Adrenal gland (tissue), 12 donors: ENCODE results near the gene IDH1. TPM values are rescaled to one million over a fixed set of nuclear protein-coding genes. Genes with fewer than 3 reads are reported as not detected.
"Not testable (repeated sequence)": the region's sequence is repeated elsewhere in the genome, so short reads cannot be mapped to it uniquely, and the experiment has no call there.

Experiments
- DNase-seq, 7 donors: peaks; one replicate each; pipeline ENCODE4 v3.0.0-alpha.2; 2019 to 2020
- H3K27ac ChIP-seq, 5 donors: fragments of 200-600 bp; sonication (generic) in 4 of 5; 1 replicate in 3 of 5; 2 replicates in 2 of 5; pipeline versions ENCODE4 v1.5.1 to v1.8.0; 2016 to 2020; ENCODE audit warnings: mild to moderate bottlenecking in 1 of 5
- H3K27me3 ChIP-seq: fragments of 200-600 bp; 2 replicates; pipeline ENCODE4 v1.8.0; 2021
- H3K36me3 ChIP-seq, 2 donors: fragments of 200-600 bp; replicated peaks in 1 of 2; 1 replicate in 1 of 2; 2 replicates in 1 of 2; pipeline versions ENCODE4 v1.5.1 to v1.8.0; 2018 to 2022
- H3K4me1 ChIP-seq, 2 donors: fragments of 200-600 bp; replicated peaks in 1 of 2; 1 replicate in 1 of 2; 2 replicates in 1 of 2; pipeline versions ENCODE4 v1.5.1 to v1.8.0; 2018 to 2021
- H3K4me3 ChIP-seq, 4 donors: fragments of 200-600 bp; sonication (generic) in 3 of 4; one replicate each; pipeline ENCODE4 v1.5.1; 2016 to 2018
- H3K9me3 ChIP-seq, 3 donors: fragments of 200-600 bp; sonication (generic) in 1 of 3; replicated peaks in 1 of 3; 1 replicate in 2 of 3; 2 replicates in 1 of 3; pipeline versions ENCODE4 v1.5.1 to v1.8.0; 2016 to 2021
- CTCF ChIP-seq, 6 experiments: fragments of 450-650 bp in 4 of 6; fragments of 200-600 bp in 2 of 6; sonication (generic) in 1 of 6; IDR thresholded peaks; 1 replicate in 5 of 6; 2 replicates in 1 of 6; pipeline versions ENCODE4 v1.5.1 to v1.8.0; 2016 to 2021; ENCODE audit warnings: antibody characterized with exemption in 6 of 6, mild to moderate bottlenecking in 2 of 6, moderate library complexity in 1 of 6
- POLR2A ChIP-seq, 2 donors: fragments of 450-650 bp; IDR thresholded peaks; one replicate each; pipeline ENCODE4 v1.6.1; 2017; ENCODE audit warnings: antibody characterized with exemption in 2 of 2, mild to moderate bottlenecking in 2 of 2, moderate library complexity in 1 of 2
- WGBS, 4 donors: extraction: QIAGEN DNeasy Blood & Tissue Kit in 2 of 4; methylation state at CpG; one replicate each; pipeline versions ENCODE4 v1.1.5 to v1.1.7; 2013 to 2017; 5-methylcytosine and 5-hydroxymethylcytosine counted together
- intact Hi-C, 2 donors: fragments of 100-400 bp; cut with DNase I; formaldehyde crosslinking; loops; one replicate each; pipeline versions ENCODE4 v1.14.1 to v1.15.0; 2022 to 2023
- polyA plus RNA-seq, 3 donors: library from polyadenylated mRNA; stranded (reverse); fragments of 200-250 nt in 2 of 3; fragments of 350-450 nt in 1 of 3; fragmentation: Illumina TruSeq in 1 of 3; extraction: RNeasy Lipid Tissue Mini Kit (QIAGEN cat#74804) in 1 of 3; gene quantifications; one replicate each; pipeline ENCODE4 v1.2.3, GENCODE V29; 2013 to 2014
- total RNA-seq, 9 donors: library from RNA; depleted of rRNA in 4 of 9; stranded (reverse); fragments of >200 nt in 4 of 9; fragments of 120-200 nt in 1 of 9; fragmentation: NEBNext Ultra II Directional in 1 of 9; extraction: Animal tissue kit (Norgen Biotek cat#: 25700) in 1 of 9; gene quantifications; one replicate each; pipeline versions ENCODE4 v1.1.0 to v1.2.4, GENCODE V29; 2013 to 2023
- donor health status: healthy with polysubstance abuse.
- donor health status: Bipolar disorder and iron deficiency.
- donor health status: DM: yes; HTN: yes; CAD: no.
- donor health status: DM: no; HTN: no; CAD: no.
- donor health status: DM: no; HTN: no; CAD: no.
- donor health status: DM: yes; HTN: yes; CAD: no.

IDH1 gene
- total and polyA plus RNA-seq, 12 donors: 82.8 to 937 (median 488) TPM

DNA sequence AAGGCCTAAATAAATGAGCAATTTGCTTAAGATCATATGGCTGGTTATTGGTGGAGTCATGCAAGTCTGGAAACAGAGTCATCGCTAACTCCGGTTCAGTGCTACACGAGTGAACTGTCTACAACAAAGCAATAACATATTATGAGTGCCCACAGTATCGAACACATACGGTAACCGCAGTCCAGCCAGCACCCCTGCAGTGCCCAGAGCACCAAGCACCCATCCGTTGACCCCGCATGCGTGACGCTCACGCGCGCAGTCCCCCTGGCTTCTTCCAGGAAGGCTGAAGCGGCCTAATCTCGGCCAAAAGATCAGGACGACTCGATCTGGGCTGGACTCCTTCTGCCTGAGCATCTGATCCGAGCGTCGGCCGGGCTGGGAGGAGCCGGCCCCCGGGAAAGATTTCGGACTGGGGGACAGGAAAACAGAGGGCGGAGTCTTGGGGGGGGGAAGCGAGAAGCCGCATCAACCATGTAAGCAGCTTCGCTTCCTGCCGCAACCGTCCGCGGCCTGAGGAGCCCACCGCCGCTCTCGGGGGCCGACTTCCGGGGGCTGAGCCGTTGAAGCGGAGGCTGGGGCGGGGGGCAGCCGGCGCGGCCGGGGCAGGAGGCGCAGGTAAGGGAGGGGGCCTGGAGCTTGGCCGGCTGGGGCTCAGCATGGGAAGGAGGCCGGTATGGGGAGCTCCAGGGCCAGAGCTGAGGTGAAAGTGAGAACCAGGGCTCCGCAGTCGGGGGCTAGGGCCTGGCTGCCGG is 11.1 kb upstream of the IDH1 start, which contains the start of gene PIKFYVE:
PIKFYVE (plus strand) TSS at position 455 of the 752 bp plus-strand sequence. CDS start 5,265 bp downstream, outside the sequence.
- H3K9me3 ChIP-seq: no peaks in the 10 kb centered on the region
- 0 to 1% (median 0%) methylated on average over 9 to 50 of the region's 50 CpGs for WGBS, 4 donors
- DNase-seq: peak; percentile 96 to 99 (median 98)
- H3K36me3 ChIP-seq: no peaks in the 10 kb centered on the region
- TF ChIP-seq POLR2A (IDR thresholded peaks at IDR 0.05): peak; percentile 68 to 96
- TF ChIP-seq CTCF (IDR thresholded peaks at IDR 0.05): peak in 1 of 6 experiments; percentile 1
- H3K27ac ChIP-seq: peak within 1 kb of the TSS; percentile 94 to 97 (median 96)
- H3K27me3 ChIP-seq: no peaks in the 10 kb centered on the region
- intact Hi-C loops: no loop called here
- peaks cover 21 to 38% of the 10 kb centered on the region in 2 donors for H3K4me1 ChIP-seq
- peak within 1 kb of the TSS; percentile 43 to 93 (median 84) for H3K4me3 ChIP-seq

DNA sequence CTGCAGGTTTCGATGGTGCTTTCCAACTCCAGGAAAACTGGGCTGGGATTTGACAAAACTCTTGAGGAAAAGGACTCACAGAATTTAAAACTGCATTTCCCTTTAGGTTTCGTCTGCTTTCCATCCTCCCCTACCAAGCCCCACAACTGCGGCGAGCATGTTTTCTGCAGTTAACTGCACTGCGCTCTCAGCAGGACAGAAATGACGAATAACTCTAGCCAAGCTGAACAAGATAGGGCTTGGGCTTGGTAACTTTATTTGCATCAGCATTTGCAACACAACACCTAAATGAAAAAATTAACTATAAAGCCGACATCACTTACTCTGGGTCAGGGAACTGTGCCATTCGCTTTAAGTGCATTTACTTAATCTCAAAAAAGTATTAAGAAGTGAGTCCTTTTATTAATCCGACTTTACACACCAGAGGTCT is 10.5 kb upstream of the IDH1 start:
- peak in 6 of 7 donors; percentile 35 to 70 (median 44) for DNase-seq
- H3K27ac ChIP-seq: peak overlapping the region; percentile 15 to 97 (median 94)
- 3 to 7% (median 5%) methylated on average over 9 of the region's 9 CpGs for WGBS, 4 donors
- no peaks in the 10 kb centered on the region for H3K9me3 ChIP-seq
- intact Hi-C loops: no loop called here
- TF ChIP-seq CTCF (IDR thresholded peaks at IDR 0.05) (no peak), POLR2A (IDR thresholded peaks at IDR 0.05) (no peak)
- H3K27me3 ChIP-seq: no peaks in the 10 kb centered on the region
- H3K4me1 ChIP-seq: peaks cover 21 to 38% of the 10 kb centered on the region in 2 donors
- peak overlapping the region in 2 of 4 donors; percentile 81 to 93 for H3K4me3 ChIP-seq
- no peaks in the 10 kb centered on the region for H3K36me3 ChIP-seq

GRCh38 chr2:208256849-208257813 is 2.3 kb upstream of the IDH1 start:
- H3K36me3 ChIP-seq, DNase-seq, H3K27ac ChIP-seq, H3K9me3 ChIP-seq, H3K4me3 ChIP-seq, H3K27me3 ChIP-seq: not testable (repeated sequence)
- 59 to 69% (median 63%) methylated on average over 12 of the region's 12 CpGs for WGBS, 4 donors
- peaks cover 13 to 17% of the 10 kb centered on the region in 2 donors for H3K4me1 ChIP-seq
- intact Hi-C loops: loop anchor here in 1 of 2 donors (10.0 kb wide), 1 partner anchor 82 kb away; no protein-coding TSS in a partner anchor

DNA sequence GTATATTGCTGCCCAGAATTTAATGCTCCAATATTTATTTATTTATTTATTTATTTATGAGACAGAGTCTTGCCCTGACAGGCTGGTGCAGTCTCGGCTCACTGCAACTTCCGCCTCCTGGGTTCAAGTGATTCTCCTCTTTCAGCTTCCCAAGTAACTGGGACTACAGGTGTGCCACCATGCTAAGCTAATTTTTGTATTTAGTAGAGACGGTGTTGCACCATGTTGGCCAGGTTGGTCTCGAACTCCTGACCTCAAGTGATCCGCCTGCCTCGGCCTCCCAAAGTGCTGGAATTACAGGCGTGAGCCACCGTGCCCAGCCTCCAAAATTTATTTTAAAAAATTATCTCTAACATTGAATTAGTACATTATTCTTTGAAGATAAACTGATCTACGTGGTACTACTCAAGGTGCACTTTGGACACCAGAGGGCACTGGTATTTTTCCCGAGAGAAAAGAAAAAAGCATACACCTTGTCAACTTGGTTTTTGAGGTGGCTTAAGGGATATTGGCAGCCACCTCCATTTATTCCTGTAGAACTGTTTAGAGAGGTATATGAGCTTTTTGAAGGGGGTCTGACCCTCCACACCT is 1.4 kb upstream of the IDH1 start:
- H3K9me3 ChIP-seq: no peaks in the 10 kb centered on the region
- 63 to 73% (median 70%) methylated on average over 10 of the region's 10 CpGs for WGBS, 4 donors
- H3K36me3 ChIP-seq: peaks cover 0 to under 1% of the 10 kb centered on the region in 2 donors
- no peak for TF ChIP-seq POLR2A (IDR thresholded peaks at IDR 0.05)
- peak in 1 of 6 experiments; percentile 15 for TF ChIP-seq CTCF (IDR thresholded peaks at IDR 0.05)
- H3K27me3 ChIP-seq: no peaks in the 10 kb centered on the region
- no peak overlapping the region for H3K4me3 ChIP-seq
- peaks cover 21 to 25% of the 10 kb centered on the region in 2 donors for H3K4me1 ChIP-seq
- H3K27ac ChIP-seq: no peak overlapping the region
- intact Hi-C loops: loop anchor here in 1 of 2 donors (10.0 kb wide), 1 partner anchor 81 kb away; no protein-coding TSS in a partner anchor
- DNase-seq: no peak
